H1 (cell line): ENCODE measurements around the gene SPCS3. TPM values are rescaled to one million over a fixed set of nuclear protein-coding genes. Genes with fewer than 3 reads are reported as not detected.

Experiments
- CTCF ChIA-PET: fragments of 300-600 bp; sonication (Branson Sonifier 250); formaldehyde crosslinking; loops from one replicate; lab custom pipeline; 2021; ENCODE audit not compliant: partially characterized antibody; lab: Charles Lee
- POLR2A ChIA-PET: fragments of 300-600 bp; sonication (Branson Sonifier 250); formaldehyde crosslinking; loops from one replicate; lab custom pipeline; 2021; ENCODE audit warnings: inconsistent platforms; ENCODE audit not compliant: partially characterized antibody; lab: Charles Lee
- DNase-seq, 2 experiments: peaks; one replicate each; pipeline versions ENCODE4 v3.0.0 to v3.0.0-alpha.2; 2010 to 2022; ENCODE audit warnings: low spot score in 2 of 2, low read depth in 1 of 2, mixed read lengths in 1 of 2
- FAIRE-seq: peaks from 2 replicates; lab custom pipeline; 2011; peaks lifted over from hg19 to GRCh38; lab: Jason Lieb, UNC
- H2AFZ ChIP-seq: 2 replicates; pipeline ENCODE4 v1.8.1; 2012; ENCODE audit warnings: low read length, inconsistent platforms
- H2AK5ac ChIP-seq: 2 replicates; pipeline ENCODE4 v1.6.1; 2013; ENCODE audit warnings: low read depth, low read length
- H2BK120ac ChIP-seq: replicated peaks from 2 replicates; pipeline ENCODE3; 2013; ENCODE audit warnings: low read depth, low read length, inconsistent platforms
- H2BK12ac ChIP-seq: 2 replicates; pipeline ENCODE4 v1.6.1; 2013; ENCODE audit warnings: low read depth, low read length
- H2BK15ac ChIP-seq: 2 replicates; pipeline ENCODE4 v1.6.1; 2013; ENCODE audit warnings: low read length
- H2BK20ac ChIP-seq: 2 replicates; pipeline ENCODE4 v1.6.1; 2013; ENCODE audit warnings: low read length
- H2BK5ac ChIP-seq: 2 replicates; pipeline ENCODE4 v1.6.1; 2013; ENCODE audit warnings: low read depth, low read length
- H3K14ac ChIP-seq: 2 replicates; pipeline ENCODE4 v1.6.1; 2013; ENCODE audit warnings: inconsistent platforms; ENCODE audit not compliant: insufficient read length
- H3K18ac ChIP-seq: 2 replicates; pipeline ENCODE4 v1.6.1; 2013; ENCODE audit warnings: low read length; ENCODE audit errors: extremely low read depth
- H3K23ac ChIP-seq: 2 replicates; pipeline ENCODE4 v1.6.1; 2013; ENCODE audit warnings: inconsistent platforms; ENCODE audit not compliant: insufficient read length
- H3K23me2 ChIP-seq: 2 replicates; pipeline ENCODE4 v1.6.1; 2013; ENCODE audit warnings: low read depth, low read length
- H3K27ac ChIP-seq: 2 replicates; pipeline ENCODE4 v1.6.1; 2011; ENCODE audit warnings: low read depth, low read length, inconsistent platforms
- H3K27me3 ChIP-seq, 4 experiments: replicated peaks in 1 of 4; 1 replicate in 1 of 4; 2 replicates in 3 of 4; pipeline versions ENCODE4 v1.6.1 to v1.8.1; 2011 to 2013; ENCODE audit warnings: low read length in 3 of 4, mild to moderate bottlenecking in 3 of 4, inconsistent platforms in 2 of 4, mixed read lengths in 2 of 4, moderate library complexity in 1 of 4; ENCODE audit not compliant: control insufficient read depth in 3 of 4, insufficient read depth in 3 of 4; ENCODE audit errors: extremely low read depth in 1 of 4
- H3K36me3 ChIP-seq, 4 experiments: 2 replicates each; pipeline versions ENCODE4 v1.6.1 to v1.8.1; 2011 to 2013; ENCODE audit warnings: mild to moderate bottlenecking in 4 of 4, low read length in 3 of 4, moderate library complexity in 2 of 4, control low read depth in 1 of 4, inconsistent platforms in 1 of 4; ENCODE audit not compliant: insufficient read depth in 4 of 4, control insufficient read depth in 2 of 4
- H3K4ac ChIP-seq: replicated peaks from 2 replicates; pipeline ENCODE3; 2013; ENCODE audit warnings: low read length, low read depth, mixed read lengths, inconsistent platforms; ENCODE audit not compliant: insufficient read length
- H3K4me1 ChIP-seq, 4 experiments: replicated peaks in 1 of 4; 1 replicate in 1 of 4; 2 replicates in 3 of 4; pipeline versions ENCODE4 v1.6.1 to v1.8.1; 2011 to 2013; ENCODE audit warnings: low read length in 3 of 4, inconsistent platforms in 2 of 4, mixed read lengths in 1 of 4; ENCODE audit not compliant: insufficient read depth in 4 of 4, control insufficient read depth in 3 of 4
- H3K4me2 ChIP-seq, 2 experiments: 2 replicates each; pipeline versions ENCODE4 v1.6.1 to v1.8.1; 2011 to 2013; ENCODE audit warnings: low read depth in 2 of 2, low read length in 2 of 2, control low read depth in 1 of 2, inconsistent platforms in 1 of 2, mild to moderate bottlenecking in 1 of 2; ENCODE audit not compliant: insufficient read depth in 1 of 2
- H3K4me3 ChIP-seq, 4 experiments: fragments of 200-600, 300-600 bp in 1 of 4; sonication (generic), shearing (Covaris generic), sonication (Bioruptor Twin) in 1 of 4; 2 replicates each; pipeline versions ENCODE4 v1.5.1 to v1.8.1; 2011 to 2016; ENCODE audit warnings: low read length in 4 of 4, low read depth in 3 of 4, control low read depth in 2 of 4, inconsistent platforms in 2 of 4, mild to moderate bottlenecking in 2 of 4, mixed read lengths in 1 of 4, moderate library complexity in 1 of 4; ENCODE audit not compliant: insufficient read depth in 2 of 4; ENCODE audit errors: extremely low read depth in 1 of 4
- H3K56ac ChIP-seq: replicated peaks from 2 replicates; pipeline ENCODE3; 2013; ENCODE audit warnings: low read depth, mild to moderate bottlenecking, mixed read lengths, low read length, inconsistent platforms; ENCODE audit not compliant: insufficient read length
- H3K79me1 ChIP-seq: 2 replicates; pipeline ENCODE4 v1.6.1; 2013; ENCODE audit warnings: low read depth, low read length, control low read depth
- H3K79me2 ChIP-seq, 2 experiments: 2 replicates each; pipeline versions ENCODE4 v1.6.1 to v1.8.1; 2012 to 2013; ENCODE audit warnings: low read length in 2 of 2, mild to moderate bottlenecking in 2 of 2, inconsistent platforms in 1 of 2; ENCODE audit not compliant: insufficient read depth in 2 of 2, control insufficient read depth in 1 of 2
- H3K9ac ChIP-seq, 4 experiments: replicated peaks in 1 of 4; 1 replicate in 1 of 4; 2 replicates in 3 of 4; pipeline versions ENCODE4 v1.6.1 to v1.8.1; 2011 to 2013; ENCODE audit warnings: low read depth in 3 of 4, low read length in 3 of 4, control low read depth in 2 of 4, mild to moderate bottlenecking in 2 of 4, moderate library complexity in 2 of 4, inconsistent platforms in 1 of 4; ENCODE audit errors: extremely low read depth in 1 of 4
- H3K9me3 ChIP-seq, 2 experiments: 2 replicates each; pipeline versions ENCODE4 v1.6.1 to v1.8.1; 2012 to 2013; ENCODE audit warnings: mild to moderate bottlenecking in 2 of 2, moderate library complexity in 2 of 2, control low read depth in 1 of 2, inconsistent platforms in 1 of 2, low read depth in 1 of 2, low read length in 1 of 2, mixed read lengths in 1 of 2; ENCODE audit not compliant: insufficient read depth in 2 of 2
- H4K20me1 ChIP-seq, 2 experiments: replicated peaks in 1 of 2; 2 replicates each; pipeline versions ENCODE3 to v1.8.1; 2011 to 2013; ENCODE audit warnings: inconsistent platforms in 2 of 2, low read length in 2 of 2, mild to moderate bottlenecking in 1 of 2; ENCODE audit not compliant: insufficient read depth in 2 of 2, control insufficient read depth in 1 of 2
- H4K5ac ChIP-seq: 2 replicates; pipeline ENCODE4 v1.6.1; 2013; ENCODE audit warnings: low read length, low read depth, mixed read lengths, inconsistent platforms; ENCODE audit not compliant: insufficient read length
- H4K8ac ChIP-seq: 2 replicates; pipeline ENCODE4 v1.8.0; 2013; ENCODE audit warnings: mild to moderate bottlenecking, moderate library complexity, low read length, inconsistent platforms; ENCODE audit not compliant: insufficient read depth; ENCODE audit errors: extremely low read depth
- H4K91ac ChIP-seq: replicated peaks from 2 replicates; pipeline ENCODE3; 2013; ENCODE audit warnings: low read length, mixed read lengths, inconsistent platforms; ENCODE audit not compliant: insufficient read length
- CHD2 ChIP-seq: IDR thresholded peaks from 2 replicates; pipeline ENCODE4 v1.6.1; 2012; ENCODE audit warnings: low read length, improper control_type of control experiment
- CREB1 ChIP-seq: IDR thresholded peaks from 2 replicates; pipeline ENCODE4 v1.6.1; 2012; ENCODE audit warnings: inconsistent platforms
- RBBP5 ChIP-seq: IDR thresholded peaks from 2 replicates; pipeline ENCODE4 v1.7.1; 2012; ENCODE audit warnings: low read depth, mild to moderate bottlenecking, inconsistent platforms, low read length, moderate library complexity, borderline replicate concordance
- ZNF274 ChIP-seq: IDR thresholded peaks from 2 replicates; pipeline ENCODE4 v1.7.0; 2012; ENCODE audit warnings: low read length, borderline replicate concordance; ENCODE audit errors: extremely low read depth
- WGBS, 2 experiments: shearing (Covaris generic) in 1 of 2; methylation state at CpG; one replicate each; pipeline versions ENCODE4 v1.1.6 to v1.1.7; 2013 to 2015; ENCODE audit warnings: low lambda C conversion rate in 2 of 2, mixed read lengths in 2 of 2, inconsistent platforms in 1 of 2, low coverage in 1 of 2, missing lambda C conversion rate in 1 of 2; ENCODE audit not compliant: insufficient replicate concordance in 2 of 2, insufficient coverage in 1 of 2, insufficient read length in 1 of 2; ENCODE audit errors: extremely low coverage in 1 of 2, missing lambda C conversion rate in 1 of 2; 5-methylcytosine and 5-hydroxymethylcytosine counted together
- polyA plus RNA-seq, 7 experiments: library from polyadenylated mRNA; depleted of rRNA in 3 of 7; stranded (reverse) in 5 of 7; unstranded in 2 of 7; fragments of >200 nt in 5 of 7; fragments of 200-250 nt in 2 of 7; gene quantifications; 1 replicate in 5 of 7; 2 replicates in 1 of 7; 4 replicates in 1 of 7; pipeline versions ENCODE4 v1.2.1 to v1.2.3, GENCODE V29; 2011 to 2013; ENCODE audit warnings: missing spikeins in 2 of 7, mixed read lengths in 2 of 7
- total RNA-seq: library from RNA; stranded (reverse); fragmentation: NEBNext Ultra II Directional; extraction: Animal tissue kit (Norgen Biotek cat#: 25700); gene quantifications from 2 replicates; pipeline ENCODE4 v1.2.1, GENCODE V29; 2021

The SPCS3 gene
- total and polyA plus RNA-seq, 2 of the 8 experiments (the other 6 are each of a cell fraction or from before 2014, with no cell fraction given): 18.4 to 117 TPM

DNA sequence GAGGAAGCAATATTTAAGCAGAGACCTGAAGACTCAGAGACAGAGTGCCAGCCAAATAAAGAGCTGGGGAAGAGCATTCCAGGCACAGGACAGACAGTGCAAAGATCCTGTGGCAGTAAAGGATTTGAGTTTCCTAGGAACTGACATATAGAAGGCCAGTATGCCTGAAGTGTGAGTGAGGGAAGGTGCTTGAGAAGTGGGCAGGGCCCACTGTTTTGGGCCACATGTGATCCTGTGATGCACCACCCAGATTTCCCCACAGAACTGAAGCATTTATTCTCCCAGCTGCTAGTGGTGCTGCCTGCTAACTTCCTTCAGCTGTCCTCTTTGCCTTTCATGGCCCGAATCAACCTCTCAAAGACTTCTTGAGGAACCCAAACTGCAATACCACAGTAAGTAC, 26.8 kb upstream of the SPCS3 start:
- POLR2A ChIA-PET: no interaction called here

More for the DNA sequence above, 26.8 kb upstream of the SPCS3 start:
- Histone ChIP-seq H4K5ac (no peak overlapping the region), H2AFZ (0 out of 2 replicates have a peak overlapping the region, but pooled peaks have one; percentile 7), H3K9ac (no peak overlapping the region), H4K8ac (no peak overlapping the region), H3K23me2 (no peaks in the 10 kb centered on the region), H2BK15ac (0 out of 2 replicates have a peak overlapping the region, but pooled peaks have one; percentile 29), H3K18ac (no peak overlapping the region), H3K14ac (no peak overlapping the region), H3K36me3 (no peaks in the 10 kb centered on the region), H2BK12ac (no peak overlapping the region), H3K4me3 (no peak overlapping the region), H3K27me3 (no peaks in the 10 kb centered on the region), H3K4me2 (no peak overlapping the region), H3K9me3 (no peaks in the 10 kb centered on the region), H3K79me1 (no peaks in the 10 kb centered on the region), H4K20me1 (no peaks in the 10 kb centered on the region), H4K91ac (no peak overlapping the region), H3K4ac (no peak overlapping the region), H3K79me2 (no peaks in the 10 kb centered on the region), H2AK5ac (peak overlapping the region; percentile 53; the same call in 1 of the 2 replicates), H2BK20ac (no peak overlapping the region), H3K4me1 (peaks cover 0 to 4% (median 0%) of the 10 kb centered on the region in 4 experiments; a peak in 1 of 7 replicates), H2BK5ac (no peak overlapping the region), H2BK120ac (no peak overlapping the region), H3K23ac (no peak overlapping the region), H3K56ac (no peak overlapping the region), H3K27ac (no peak overlapping the region)
- WGBS, 2 experiments: 92% methylated on average over 1 of the region's 1 CpG; no CpG with 5 or more reads in 1 of the 2 experiments
- DNase-seq (no peak), FAIRE-seq (no peak)
- TF ChIP-seq CHD2: no peak
- no peak for TF ChIP-seq ZNF274
- TF ChIP-seq RBBP5: no peak
- no peak for TF ChIP-seq CREB1
- CTCF ChIA-PET: interaction anchor here (0.9 to 2.1 kb wide), 7 partner anchors 11 to 49 kb away, joined by 3 to 7 read pairs (median 4); no protein-coding TSS in a partner anchor
